ENCODE measurements around the gene CLEC19A. TPM values are rescaled to one million over a fixed set of nuclear protein-coding genes. Genes with fewer than 3 reads are reported as not detected.
A peak's percentile ranks its signal among the peaks of the same experiment; 100 is the strongest.
"Not testable (repeated sequence)": the region's sequence is repeated elsewhere in the genome, so short reads cannot be mapped to it uniquely, and the experiment has no call there.

CLEC19A gene
- polyA plus RNA-seq, 4 donors, result 0.16 to 0.24 TPM; not detected in 2

- DNase-seq (ENCODE audit: low read depth in 4 of 4, low spot score in 2 of 4), result no peak
Measured at GRCh38 chr16:19316846-19317245, 31.3 kb downstream of the CLEC19A start.

- not testable (repeated sequence) for DNase-seq (ENCODE audit: low read depth in 4 of 4, low spot score in 2 of 4)
Measured at GRCh38 chr16:19321186-19321585, 35.7 kb downstream of the CLEC19A start.

GRCh38 chr16:19323596-19323995, 38.1 kb downstream of the CLEC19A start:
- no peak for DNase-seq (ENCODE audit: low read depth in 4 of 4, low spot score in 2 of 4)

GRCh38 chr16:19328364-19328763, 42.8 kb downstream of the CLEC19A start:
- DNase-seq (ENCODE audit: low read depth in 4 of 4, low spot score in 2 of 4), result no peak

GRCh38 chr16:19329932-19330331, 44.4 kb downstream of the CLEC19A start:
- DNase-seq (ENCODE audit: low read depth in 4 of 4, low spot score in 2 of 4), result no peak

GRCh38 chr16:19330841-19331397, 45.4 kb downstream of the CLEC19A start:
- no peak for DNase-seq (ENCODE audit: low read depth in 4 of 4, low spot score in 2 of 4)

GRCh38 chr16:19331794-19332193, 46.3 kb downstream of the CLEC19A start:
- DNase-seq (ENCODE audit: low read depth in 4 of 4, low spot score in 2 of 4), result no peak

- DNase-seq (ENCODE audit: low read depth in 4 of 4, low spot score in 2 of 4), result no peak
Measured at GRCh38 chr16:19338335-19338734, 52.8 kb downstream of the CLEC19A start.

- no peak for DNase-seq (ENCODE audit: low read depth in 4 of 4, low spot score in 2 of 4)
Measured at GRCh38 chr16:19344224-19344801, 58.8 kb downstream of the CLEC19A start.

- no peak for DNase-seq (ENCODE audit: low read depth in 4 of 4, low spot score in 2 of 4)
Measured at GRCh38 chr16:19344980-19345379, 59.4 kb downstream of the CLEC19A start.

GRCh38 chr16:19346335-19346922, 60.9 kb downstream of the CLEC19A start:
- DNase-seq (ENCODE audit: low read depth in 4 of 4, low spot score in 2 of 4), result no peak

GRCh38 chr16:19348125-19348524, 62.6 kb downstream of the CLEC19A start:
- no peak for DNase-seq (ENCODE audit: low read depth in 4 of 4, low spot score in 2 of 4)

- peak in 2 of 4 donors; percentile 2 to 9 for DNase-seq (ENCODE audit: low read depth in 4 of 4, low spot score in 2 of 4)
Measured at GRCh38 chr16:19348578-19349315, 63.2 kb downstream of the CLEC19A start.

GRCh38 chr16:19354371-19354770, 68.8 kb downstream of the CLEC19A start:
- no peak for DNase-seq (ENCODE audit: low read depth in 4 of 4, low spot score in 2 of 4)

GRCh38 chr16:19356024-19356952, 70.8 kb downstream of the CLEC19A start:
- DNase-seq (ENCODE audit: low read depth in 4 of 4, low spot score in 2 of 4), result no peak

GRCh38 chr16:19359556-19359955, 74.0 kb downstream of the CLEC19A start:
- DNase-seq (ENCODE audit: low read depth in 4 of 4, low spot score in 2 of 4), result no peak
